ENCODE data around the gene NUTM2F. TPM values are rescaled to one million over a fixed set of nuclear protein-coding genes. Genes with fewer than 3 reads are reported as not detected.

NUTM2F gene
- total and polyA plus RNA-seq, 7 donors = not detected

DNA sequence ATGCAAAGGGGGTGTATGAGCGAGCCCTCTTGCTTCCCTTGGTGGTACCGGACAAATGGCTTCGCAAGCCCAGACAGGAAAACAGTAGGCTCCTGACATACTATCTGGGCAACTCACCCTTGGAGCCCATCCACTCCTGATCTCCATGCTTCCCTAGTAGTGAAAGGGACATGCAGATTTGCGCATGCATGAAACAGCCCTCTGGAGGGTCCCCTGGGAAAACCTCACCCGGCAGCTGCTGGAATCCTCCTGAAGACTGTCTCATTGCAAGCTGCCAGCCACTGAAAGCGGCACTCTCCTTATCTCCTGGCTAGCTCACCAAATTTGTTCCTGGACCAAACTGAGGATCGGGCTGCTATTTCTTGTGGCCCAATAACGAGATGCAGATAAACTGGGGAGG, 59.2 kb downstream of the NUTM2F start:
- Histone ChIP-seq H3K4me1 (peaks cover 0 to 8% (median 3%) of the 10 kb centered on the region in 4 donors), H3K27me3 (no peaks in the 10 kb centered on the region), H3K9me3 (no peaks in the 10 kb centered on the region), H3K27ac (no peak overlapping the region), H3K36me3 (no peaks in the 10 kb centered on the region), H3K4me3 (no peak overlapping the region)
- WGBS, 2 donors = 85 to 93% methylated on average over 8 of the region's 8 CpGs
- intact Hi-C loops (cut with DNase I) = no loop called here
- TF ChIP-seq POLR2A (IDR thresholded peaks at IDR 0.05) = no peak
- no peak for TF ChIP-seq POLR2AphosphoS5 (IDR thresholded peaks at IDR 0.05)
- no peak for TF ChIP-seq EP300 (IDR thresholded peaks at IDR 0.05)
- TF ChIP-seq CTCF (IDR thresholded peaks at IDR 0.05) = no peak
- DNase-seq = no peak

Other genes with a start within 250 kb of the NUTM2F start
- 10 to 100 TPM; 12.0 to 16.3 (median 13.8) TPM for gene PTPDC1, start 244.2 kb downstream of the NUTM2F start, total RNA-seq
- 1 to 10 TPM; 2.1 to 2.5 (median 2.4) TPM for gene PTPDC1, start 244.2 kb downstream of the NUTM2F start, polyA plus RNA-seq
- 10 to 100 TPM in 3 of 4 donors, 1 to 10 TPM in 1; 9.6 to 24.6 (median 16.9) TPM for gene ZNF169, start 69.3 kb downstream of the NUTM2F start, total RNA-seq
- gene ZNF169, start 69.3 kb downstream of the NUTM2F start, polyA plus RNA-seq = 1 to 10 TPM; 1.2 to 5.5 (median 1.8) TPM
- gene PCAT7, start 226.4 kb upstream of the NUTM2F start, total RNA-seq = not detected
- 1 to 10 TPM in 1 of 3 donors, under 1 TPM in 1, not detected in 1; 0.31 to 1.8 TPM for gene PCAT7, start 226.4 kb upstream of the NUTM2F start, polyA plus RNA-seq

Measured in sigmoid colon (tissue), 7 donors.